HG02678 (cell line): ENCODE measurements around the gene CAMKK2.
"Not testable (repeated sequence)": the region's sequence is repeated elsewhere in the genome, so short reads cannot be mapped to it uniquely, and the experiment has no call there.

Source experiments
- ATAC-seq: cut with Tn5 transposase; IDR thresholded peaks from one replicate; pipeline ENCODE4 v1.9.1; 2021; ENCODE audit warnings: mild to moderate bottlenecking, moderate library complexity; ENCODE audit not compliant: unreplicated experiment

CAMKK2 gene

GRCh38 chr12:121250359-121250758, 46.1 kb downstream of the CAMKK2 start:
- ATAC-seq = no peak

GRCh38 chr12:121248622-121249021, 47.9 kb downstream of the CAMKK2 start:
- peak; percentile 78 for ATAC-seq

GRCh38 chr12:121246893-121247557, 49.5 kb downstream of the CAMKK2 start:
- ATAC-seq = no peak

GRCh38 chr12:121245951-121246350, 50.6 kb downstream of the CAMKK2 start:
- no peak for ATAC-seq

- ATAC-seq = no peak
Measured at GRCh38 chr12:121245031-121245430, 51.5 kb downstream of the CAMKK2 start.

- ATAC-seq = no peak
Measured at GRCh38 chr12:121241156-121241970, 55.1 kb downstream of the CAMKK2 start.

GRCh38 chr12:121240484-121241101, 55.9 kb downstream of the CAMKK2 start:
- ATAC-seq = peak; percentile 48

GRCh38 chr12:121240062-121240420, 56.5 kb downstream of the CAMKK2 start:
- no peak for ATAC-seq

GRCh38 chr12:121239351-121240061, 57.0 kb downstream of the CAMKK2 start:
- no peak for ATAC-seq

- no peak for ATAC-seq
Measured at GRCh38 chr12:121238604-121239350, 57.7 kb downstream of the CAMKK2 start.

GRCh38 chr12:121238086-121238485, 58.4 kb downstream of the CAMKK2 start:
- no peak for ATAC-seq

- no peak for ATAC-seq
Measured at GRCh38 chr12:121237415-121237814, 59.1 kb downstream of the CAMKK2 start.

- no peak for ATAC-seq
Measured at GRCh38 chr12:121236776-121237175, 59.7 kb downstream of the CAMKK2 start.

GRCh38 chr12:121233628-121234020, 62.9 kb downstream of the CAMKK2 start:
- no peak for ATAC-seq

- no peak for ATAC-seq
Measured at GRCh38 chr12:121232977-121233627, 63.4 kb downstream of the CAMKK2 start.

GRCh38 chr12:121232163-121232562, 64.3 kb downstream of the CAMKK2 start:
- no peak for ATAC-seq

- ATAC-seq = no peak
Measured at GRCh38 chr12:121230538-121230907, 66.0 kb downstream of the CAMKK2 start.

GRCh38 chr12:121229826-121230537, 66.5 kb downstream of the CAMKK2 start:
- not testable (repeated sequence) for ATAC-seq

- no peak for ATAC-seq
Measured at GRCh38 chr12:121228919-121229665, 67.4 kb downstream of the CAMKK2 start.
